Uterus (tissue), 2 donors: ENCODE measurements around the gene PKD2L1.

ENCODE experiments used
- POLR2A ChIP-seq, 2 donors: fragments of 450-650 bp; IDR thresholded peaks; one replicate each; pipeline ENCODE4 v1.6.1; 2016; ENCODE audit warnings: antibody characterized with exemption in 2 of 2, mild to moderate bottlenecking in 1 of 2, moderate library complexity in 1 of 2
- TF ChIP-seq, protein P1 (sequence below), 4 experiments: fragments of 200-600 bp in 2 of 4; fragments of 450-650 bp in 2 of 4; sonication (generic) in 2 of 4; IDR thresholded peaks; one replicate each; pipeline ENCODE4 v1.5.1; 2016 to 2019; ENCODE audit warnings: antibody characterized with exemption in 4 of 4, mild to moderate bottlenecking in 2 of 4, moderate library complexity in 1 of 4

DNA sequence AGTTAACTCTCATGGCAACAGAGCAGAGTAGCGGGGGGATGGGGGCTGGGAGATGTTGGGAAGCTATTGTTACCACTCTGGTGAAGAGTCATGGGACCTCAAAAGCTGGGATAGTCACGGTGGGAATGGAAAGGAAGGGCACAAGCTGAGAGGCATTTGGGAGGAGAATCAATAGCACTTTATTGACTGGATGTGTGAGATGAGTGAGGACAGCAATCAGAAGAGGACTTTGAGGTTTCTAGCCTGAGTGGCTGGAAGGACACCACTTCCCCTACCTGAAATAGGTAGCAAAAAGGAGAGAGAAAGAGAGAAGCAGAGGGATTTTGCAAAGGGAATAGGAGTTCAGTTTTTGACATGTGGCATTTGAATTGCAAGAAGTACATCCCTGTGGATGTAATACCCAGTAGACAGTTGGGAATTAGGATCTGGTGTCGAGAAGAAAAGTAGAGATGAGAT is 44.2 kb upstream of the PKD2L1 start:
- TF ChIP-seq, protein P1, sequence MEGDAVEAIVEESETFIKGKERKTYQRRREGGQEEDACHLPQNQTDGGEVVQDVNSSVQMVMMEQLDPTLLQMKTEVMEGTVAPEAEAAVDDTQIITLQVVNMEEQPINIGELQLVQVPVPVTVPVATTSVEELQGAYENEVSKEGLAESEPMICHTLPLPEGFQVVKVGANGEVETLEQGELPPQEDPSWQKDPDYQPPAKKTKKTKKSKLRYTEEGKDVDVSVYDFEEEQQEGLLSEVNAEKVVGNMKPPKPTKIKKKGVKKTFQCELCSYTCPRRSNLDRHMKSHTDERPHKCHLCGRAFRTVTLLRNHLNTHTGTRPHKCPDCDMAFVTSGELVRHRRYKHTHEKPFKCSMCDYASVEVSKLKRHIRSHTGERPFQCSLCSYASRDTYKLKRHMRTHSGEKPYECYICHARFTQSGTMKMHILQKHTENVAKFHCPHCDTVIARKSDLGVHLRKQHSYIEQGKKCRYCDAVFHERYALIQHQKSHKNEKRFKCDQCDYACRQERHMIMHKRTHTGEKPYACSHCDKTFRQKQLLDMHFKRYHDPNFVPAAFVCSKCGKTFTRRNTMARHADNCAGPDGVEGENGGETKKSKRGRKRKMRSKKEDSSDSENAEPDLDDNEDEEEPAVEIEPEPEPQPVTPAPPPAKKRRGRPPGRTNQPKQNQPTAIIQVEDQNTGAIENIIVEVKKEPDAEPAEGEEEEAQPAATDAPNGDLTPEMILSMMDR (IDR thresholded peaks at IDR 0.05), result no peak
- TF ChIP-seq POLR2A (IDR thresholded peaks at IDR 0.05), result no peak
